AG10803 (cell line): Measurements from ENCODE around the gene IL17REL.
"Not testable (repeated sequence)": the region's sequence is repeated elsewhere in the genome, so short reads cannot be mapped to it uniquely, and the experiment has no call there.

Experiments used
- DNase-seq: peaks from one replicate; pipeline ENCODE4 v3.0.0; 2010; ENCODE audit warnings: low read depth
- H3K4me3 ChIP-seq: 2 replicates; pipeline ENCODE4 v1.5.1; 2011; ENCODE audit warnings: mild to moderate bottlenecking, low read length, control low read depth
- CTCF ChIP-seq: conservative IDR thresholded peaks from 2 replicates; pipeline ENCODE4 v1.5.1; 2011; ENCODE audit warnings: mild to moderate bottlenecking, low read length, control low read depth, inconsistent platforms

IL17REL gene

DNA sequence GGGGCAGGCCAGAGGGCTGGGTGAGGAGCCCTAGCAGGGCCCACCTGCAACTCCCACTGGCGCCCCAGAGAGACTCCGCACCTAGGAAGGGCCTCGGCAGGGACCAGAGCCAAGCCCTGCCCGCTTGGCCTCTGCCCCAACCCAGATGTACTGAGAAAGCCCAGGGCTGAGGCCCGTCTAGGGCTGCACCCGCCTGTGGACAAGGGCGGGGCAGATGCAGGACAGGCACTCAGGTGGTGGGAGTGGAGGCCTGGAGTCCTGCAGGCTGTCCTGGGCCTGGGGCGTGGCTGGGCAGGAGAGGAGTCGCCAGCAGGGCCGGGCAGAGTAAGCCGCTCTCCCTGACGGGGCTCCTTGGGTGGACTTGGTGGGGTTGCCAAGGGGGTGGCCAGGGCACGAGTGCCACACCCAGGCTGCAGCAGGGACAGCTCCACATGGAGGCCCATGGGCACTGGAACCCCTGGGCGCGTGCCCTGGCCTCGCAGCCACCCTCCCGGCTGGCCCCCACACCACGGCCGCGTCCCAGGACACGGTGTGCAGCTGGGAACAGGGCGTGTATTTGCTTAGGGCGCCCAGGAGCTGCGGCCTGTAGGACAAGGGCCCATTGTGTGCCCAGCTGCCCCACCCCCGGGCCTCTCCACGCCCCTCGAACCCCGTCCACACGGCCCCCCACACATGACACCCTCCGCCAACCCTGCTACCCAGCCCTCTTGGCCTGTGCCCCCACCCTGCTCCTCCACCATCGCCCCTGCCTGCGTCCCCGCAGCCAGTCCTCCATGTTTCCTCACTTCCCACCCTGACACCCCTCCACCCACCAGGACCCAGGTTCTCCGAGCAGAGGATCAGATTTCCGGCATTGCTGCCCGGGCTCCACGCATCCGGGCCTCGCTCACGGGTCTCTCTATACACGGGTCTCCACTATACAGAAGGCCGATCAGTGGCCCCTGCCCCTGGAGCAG, 63.3 kb downstream of the IL17REL start:
- no peak for DNase-seq
- H3K4me3 ChIP-seq: no peak overlapping the region
- no peak for TF ChIP-seq CTCF

DNA sequence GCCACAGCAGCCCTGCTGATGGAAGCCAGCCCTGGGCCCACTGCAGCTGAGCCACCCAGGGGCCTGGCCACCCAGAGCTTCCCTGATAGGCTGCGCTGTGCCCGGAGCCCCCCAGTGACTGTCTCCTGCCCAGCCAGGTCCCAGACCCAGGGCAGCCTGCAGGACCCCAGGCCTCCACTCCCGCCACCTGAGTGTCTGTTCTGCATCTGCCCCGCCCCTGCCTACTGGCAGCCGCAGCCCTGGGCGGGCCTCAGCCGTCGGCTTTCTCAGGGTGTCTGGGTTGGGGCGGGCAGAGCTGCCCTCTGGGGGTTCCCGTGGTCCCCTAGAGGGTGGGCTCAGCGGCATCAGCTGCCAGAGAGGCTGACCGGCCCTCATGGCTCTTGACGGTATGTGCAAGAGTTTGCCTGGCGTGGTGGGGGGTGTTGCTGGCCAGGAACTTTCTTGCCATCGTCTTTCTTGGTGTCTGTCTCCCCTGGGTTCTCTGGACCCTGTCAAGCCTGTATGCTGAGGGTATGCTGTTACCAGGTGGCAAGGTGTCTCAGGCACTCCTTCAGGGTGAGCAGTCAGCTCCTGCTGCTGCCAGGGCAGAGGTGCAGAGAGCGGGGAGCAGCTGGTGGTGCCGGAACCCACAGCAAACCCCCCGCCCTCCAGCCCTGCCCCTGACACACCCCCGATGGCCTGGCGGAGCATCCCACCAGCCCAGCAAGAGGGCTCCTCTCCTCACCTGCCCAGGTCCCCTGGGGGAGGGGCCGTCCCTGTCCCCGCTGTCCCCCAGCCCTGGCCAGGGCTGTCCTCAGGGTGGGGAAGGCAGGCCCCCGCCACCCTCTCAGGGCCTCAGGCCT, 64.2 kb downstream of the IL17REL start:
- H3K4me3 ChIP-seq: no peak overlapping the region
- TF ChIP-seq CTCF: no peak

DNA sequence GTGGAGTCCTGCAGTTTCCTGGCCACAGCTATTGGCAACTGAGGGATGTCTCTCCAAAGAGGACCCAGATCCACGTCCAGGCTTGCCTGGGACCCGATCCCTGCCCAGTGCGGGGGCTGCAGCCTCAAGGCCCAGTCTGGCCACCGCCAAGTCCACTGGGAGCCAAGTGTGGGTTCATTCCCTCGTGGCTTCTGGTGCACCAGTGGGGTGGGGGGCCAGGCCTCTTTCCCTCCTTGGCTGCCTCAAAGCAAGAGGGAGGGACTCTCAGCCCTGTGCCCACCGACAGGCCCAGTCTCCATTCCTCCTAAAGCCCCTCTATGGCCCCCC, 65.3 kb downstream of the IL17REL start:
- no peak overlapping the region for H3K4me3 ChIP-seq
- DNase-seq: no peak
- no peak for TF ChIP-seq CTCF

More for the DNA sequence above, 64.2 kb downstream of the IL17REL start:
- DNase-seq: no peak

DNA sequence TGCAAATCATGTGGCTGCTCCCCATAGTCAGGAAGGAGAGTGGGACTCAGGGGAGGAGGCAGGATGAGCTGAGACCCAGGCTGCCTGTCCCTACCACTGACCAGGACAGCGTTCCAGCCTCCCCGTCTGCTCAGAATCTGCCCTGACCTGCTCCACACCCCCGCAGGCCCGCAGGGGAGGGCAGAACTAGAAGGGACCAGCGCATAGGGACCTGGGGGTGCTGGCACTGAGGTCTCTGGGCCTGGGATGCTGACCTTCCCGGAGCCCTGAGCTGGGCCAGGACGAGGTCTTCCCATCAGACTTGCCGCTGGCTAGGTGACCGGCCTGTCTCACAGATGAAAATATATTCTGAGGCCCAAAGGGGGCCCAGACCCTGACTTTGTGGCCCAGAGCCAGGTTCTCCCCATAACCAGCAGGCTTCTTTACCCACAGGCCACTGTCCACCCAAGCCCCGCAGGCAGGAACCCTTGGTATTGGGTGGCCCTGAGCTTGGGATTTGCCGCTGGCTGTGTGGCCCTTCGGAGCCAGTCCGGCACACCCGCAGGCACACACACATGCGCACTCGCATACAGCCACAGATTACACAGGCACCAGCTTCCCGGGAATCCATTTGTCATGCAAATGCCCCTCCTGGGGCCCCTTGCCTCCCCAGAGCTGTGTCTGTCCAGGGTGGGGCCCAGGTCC, 65.8 kb downstream of the IL17REL start:
- no peak for TF ChIP-seq CTCF
- H3K4me3 ChIP-seq: no peak overlapping the region
- no peak for DNase-seq

DNA sequence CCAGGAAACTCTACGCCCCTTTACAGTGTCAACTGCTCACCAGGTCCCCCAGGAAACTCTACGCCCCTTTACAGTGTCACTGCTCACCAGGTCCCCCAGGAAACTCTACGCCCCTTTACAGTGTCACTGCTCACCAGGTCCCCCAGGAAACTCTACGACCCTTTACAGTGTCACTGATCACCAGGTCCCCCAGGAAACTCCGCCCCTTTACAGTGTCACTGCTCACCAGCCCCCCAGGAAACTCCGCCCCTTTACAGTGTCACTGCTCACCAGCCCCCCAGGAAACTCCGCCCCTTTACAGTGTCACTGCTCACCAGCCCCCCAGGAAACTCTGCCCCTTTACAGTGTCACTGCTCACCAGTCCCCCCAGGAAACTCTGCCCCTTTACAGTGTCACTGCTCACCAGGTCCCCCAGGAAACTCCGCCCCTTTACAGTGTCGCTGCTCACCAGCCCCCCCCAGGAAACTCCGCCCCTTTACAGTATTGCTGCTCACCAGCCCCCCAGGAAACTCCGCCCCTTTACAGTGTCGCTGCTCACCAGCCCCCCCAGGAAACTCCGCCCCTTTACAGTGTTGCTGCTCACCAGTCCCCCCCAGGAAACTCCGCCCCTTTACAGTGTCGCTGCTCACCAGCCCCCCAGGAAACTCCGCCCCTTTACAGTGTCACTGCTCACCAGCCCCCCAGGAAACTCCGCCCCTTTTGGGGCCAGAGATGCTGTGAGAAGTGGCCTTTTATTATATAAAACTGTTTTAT, 67.3 kb downstream of the IL17REL start:
- H3K4me3 ChIP-seq, DNase-seq: not testable (repeated sequence)
